Activated T-helper 2 cell treated with anti-CD3 and anti-CD28 coated beads, Interferon-gamma antibody, Interleukin-2, Interleukin-4, amounts not matched to agents 10 μg/mL and 5 μg/mL and 100 μg/mL, durations not matched to agents 14 hours and 24 hours and 36 hours (primary cell): Measurements from ENCODE around the gene EPHA8. TPM values are rescaled to one million over a fixed set of nuclear protein-coding genes. Genes with fewer than 3 reads are reported as not detected.

Experiments used
- DNase-seq: peaks from one replicate; pipeline ENCODE4 v3.0.0; 2021; ENCODE audit warnings: low spot score
- H3K27ac Mint-ChIP-seq: one replicate; pipeline ENCODE4 v1.8.0; 2021; ENCODE audit warnings: mixed read lengths
- H3K27me3 Mint-ChIP-seq: one replicate; pipeline ENCODE4 v1.8.0; 2021; ENCODE audit warnings: low read depth, mixed read lengths
- H3K36me3 Mint-ChIP-seq: one replicate; pipeline ENCODE4 v1.8.0; 2021; ENCODE audit warnings: low read depth, mixed read lengths
- H3K4me1 Mint-ChIP-seq: one replicate; pipeline ENCODE4 v1.8.0; 2021; ENCODE audit warnings: low read depth, mixed read lengths
- H3K4me3 Mint-ChIP-seq: one replicate; pipeline ENCODE4 v1.8.0; 2021; ENCODE audit warnings: low read depth, mild to moderate bottlenecking, moderate library complexity, mixed read lengths
- H3K9me3 Mint-ChIP-seq: one replicate; pipeline ENCODE4 v1.8.0; 2021; ENCODE audit warnings: mixed read lengths
- intact Hi-C: fragments of 100-400 bp; cut with micrococcal nuclease; formaldehyde crosslinking; loops from one replicate; pipeline ENCODE4 v1.15.1; 2023
- total RNA-seq: library from RNA; stranded (reverse); gene quantifications from 2 replicates; pipeline ENCODE4 v1.2.3, GENCODE V29; 2022

EPHA8 gene
- total RNA-seq, 1 donor from 2014 or later = not detected

- H3K27me3 Mint-ChIP-seq = no peaks in the 10 kb centered on the region
- peaks cover 18% of the 10 kb centered on the region for H3K36me3 Mint-ChIP-seq
- intact Hi-C loops = no loop called here
- H3K27ac Mint-ChIP-seq = no peak overlapping the region
- no peak for DNase-seq
- H3K9me3 Mint-ChIP-seq = no peaks in the 10 kb centered on the region
- H3K4me1 Mint-ChIP-seq = no peaks in the 10 kb centered on the region
- no peak overlapping the region for H3K4me3 Mint-ChIP-seq
Observed at GRCh38 chr1:22527555-22528296, 35.6 kb upstream of the EPHA8 start.

GRCh38 chr1:22528451-22528850, 34.8 kb upstream of the EPHA8 start:
- H3K27me3 Mint-ChIP-seq = no peaks in the 10 kb centered on the region
- H3K4me3 Mint-ChIP-seq = no peak overlapping the region
- H3K4me1 Mint-ChIP-seq = no peaks in the 10 kb centered on the region
- intact Hi-C loops = no loop called here
- no peak for DNase-seq
- H3K36me3 Mint-ChIP-seq = peaks cover 18% of the 10 kb centered on the region
- H3K9me3 Mint-ChIP-seq = no peaks in the 10 kb centered on the region
- no peak overlapping the region for H3K27ac Mint-ChIP-seq

GRCh38 chr1:22529901-22530621, 33.2 kb upstream of the EPHA8 start:
- Mint-ChIP-seq H3K9me3 (no peaks in the 10 kb centered on the region), H3K27me3 (no peaks in the 10 kb centered on the region), H3K27ac (no peak overlapping the region), H3K4me3 (no peak overlapping the region), H3K4me1 (no peaks in the 10 kb centered on the region), H3K36me3 (peaks cover 10% of the 10 kb centered on the region)
- intact Hi-C loops = no loop called here
- DNase-seq = no peak

GRCh38 chr1:22530715-22531114, 32.6 kb upstream of the EPHA8 start:
- H3K4me3 Mint-ChIP-seq = no peak overlapping the region
- H3K36me3 Mint-ChIP-seq = peaks cover 6% of the 10 kb centered on the region
- intact Hi-C loops = no loop called here

GRCh38 chr1:22531251-22531650, 32.0 kb upstream of the EPHA8 start:
- DNase-seq = no peak
- intact Hi-C loops = no loop called here
- H3K27ac Mint-ChIP-seq = no peak overlapping the region
- H3K36me3 Mint-ChIP-seq = peaks cover 6% of the 10 kb centered on the region
- H3K27me3 Mint-ChIP-seq = no peaks in the 10 kb centered on the region
- no peak overlapping the region for H3K4me3 Mint-ChIP-seq
- H3K9me3 Mint-ChIP-seq = no peaks in the 10 kb centered on the region
- no peaks in the 10 kb centered on the region for H3K4me1 Mint-ChIP-seq

More at GRCh38 chr1:22530715-22531114, 32.6 kb upstream of the EPHA8 start:
- H3K9me3 Mint-ChIP-seq = no peaks in the 10 kb centered on the region
- H3K27ac Mint-ChIP-seq = no peak overlapping the region
- no peaks in the 10 kb centered on the region for H3K27me3 Mint-ChIP-seq
- no peaks in the 10 kb centered on the region for H3K4me1 Mint-ChIP-seq
- DNase-seq = no peak

- Mint-ChIP-seq H3K4me1 (no peaks in the 10 kb centered on the region), H3K27ac (no peak overlapping the region), H3K9me3 (no peaks in the 10 kb centered on the region), H3K4me3 (no peak overlapping the region), H3K27me3 (no peaks in the 10 kb centered on the region), H3K36me3 (no peaks in the 10 kb centered on the region)
- intact Hi-C loops = no loop called here
- DNase-seq = no peak
Observed at GRCh38 chr1:22533244-22533895, 29.9 kb upstream of the EPHA8 start.

GRCh38 chr1:22534951-22535350, 28.3 kb upstream of the EPHA8 start:
- intact Hi-C loops = no loop called here
- no peak overlapping the region for H3K27ac Mint-ChIP-seq
- H3K36me3 Mint-ChIP-seq = no peaks in the 10 kb centered on the region
- peaks cover 7% of the 10 kb centered on the region for H3K4me1 Mint-ChIP-seq
- no peaks in the 10 kb centered on the region for H3K27me3 Mint-ChIP-seq
- no peak for DNase-seq
- H3K4me3 Mint-ChIP-seq = no peak overlapping the region
- H3K9me3 Mint-ChIP-seq = no peaks in the 10 kb centered on the region

GRCh38 chr1:22535399-22535798, 27.9 kb upstream of the EPHA8 start:
- no peak for DNase-seq
- H3K4me3 Mint-ChIP-seq = no peak overlapping the region
- peaks cover 7% of the 10 kb centered on the region for H3K4me1 Mint-ChIP-seq
- no peaks in the 10 kb centered on the region for H3K27me3 Mint-ChIP-seq
- intact Hi-C loops = no loop called here
- H3K27ac Mint-ChIP-seq = no peak overlapping the region
- no peaks in the 10 kb centered on the region for H3K36me3 Mint-ChIP-seq
- no peaks in the 10 kb centered on the region for H3K9me3 Mint-ChIP-seq

GRCh38 chr1:22536506-22536905, 26.8 kb upstream of the EPHA8 start:
- Mint-ChIP-seq H3K4me3 (no peak overlapping the region), H3K27ac (no peak overlapping the region), H3K27me3 (no peaks in the 10 kb centered on the region), H3K9me3 (no peaks in the 10 kb centered on the region), H3K4me1 (peaks cover 7% of the 10 kb centered on the region), H3K36me3 (no peaks in the 10 kb centered on the region)
- intact Hi-C loops = no loop called here
- no peak for DNase-seq

- no peaks in the 10 kb centered on the region for H3K36me3 Mint-ChIP-seq
- H3K4me1 Mint-ChIP-seq = peaks cover 7% of the 10 kb centered on the region
- no peaks in the 10 kb centered on the region for H3K9me3 Mint-ChIP-seq
- no peak overlapping the region for H3K4me3 Mint-ChIP-seq
- H3K27ac Mint-ChIP-seq = no peak overlapping the region
- no peak for DNase-seq
- intact Hi-C loops = no loop called here
- no peaks in the 10 kb centered on the region for H3K27me3 Mint-ChIP-seq
Observed at GRCh38 chr1:22537441-22538139, 25.7 kb upstream of the EPHA8 start.

- no peaks in the 10 kb centered on the region for H3K9me3 Mint-ChIP-seq
- H3K36me3 Mint-ChIP-seq = no peaks in the 10 kb centered on the region
- no peak overlapping the region for H3K4me3 Mint-ChIP-seq
- intact Hi-C loops = no loop called here
- no peak for DNase-seq
- no peaks in the 10 kb centered on the region for H3K27me3 Mint-ChIP-seq
- H3K27ac Mint-ChIP-seq = no peak overlapping the region
- peaks cover 7% of the 10 kb centered on the region for H3K4me1 Mint-ChIP-seq
Observed at GRCh38 chr1:22539510-22540118, 23.7 kb upstream of the EPHA8 start.

GRCh38 chr1:22540337-22540736, 23.0 kb upstream of the EPHA8 start:
- Mint-ChIP-seq H3K4me1 (peaks cover 7% of the 10 kb centered on the region), H3K36me3 (no peaks in the 10 kb centered on the region), H3K9me3 (no peaks in the 10 kb centered on the region), H3K4me3 (no peak overlapping the region), H3K27ac (no peak overlapping the region), H3K27me3 (no peaks in the 10 kb centered on the region)
- no peak for DNase-seq
- intact Hi-C loops = no loop called here
